GM13977 (cell line): ENCODE data around the gene KRT3.

Source experiments
- DNase-seq: peaks from one replicate; pipeline ENCODE4 v3.0.0; 2012; ENCODE audit warnings: low spot score
- in situ Hi-C: fragments of 300-500 bp; cut with MboI; formaldehyde crosslinking; loops from one replicate; pipeline ENCODE4 v1.12.0; 2022; ENCODE audit warnings: low sequenced_read_pairs, low pct_unique_long_range_greater_than_20kb, mixed read lengths, inconsistent platforms; ENCODE audit not compliant: unreplicated experiment
- TF ChIP-seq, protein P1 (sequence below): IDR thresholded peaks from 2 replicates; pipeline ENCODE4 v1.5.1; 2012; ENCODE audit warnings: mild to moderate bottlenecking, control low read depth; ENCODE audit not compliant: insufficient read depth; ENCODE audit errors: extremely low read depth, missing control alignments

The KRT3 gene

DNA sequence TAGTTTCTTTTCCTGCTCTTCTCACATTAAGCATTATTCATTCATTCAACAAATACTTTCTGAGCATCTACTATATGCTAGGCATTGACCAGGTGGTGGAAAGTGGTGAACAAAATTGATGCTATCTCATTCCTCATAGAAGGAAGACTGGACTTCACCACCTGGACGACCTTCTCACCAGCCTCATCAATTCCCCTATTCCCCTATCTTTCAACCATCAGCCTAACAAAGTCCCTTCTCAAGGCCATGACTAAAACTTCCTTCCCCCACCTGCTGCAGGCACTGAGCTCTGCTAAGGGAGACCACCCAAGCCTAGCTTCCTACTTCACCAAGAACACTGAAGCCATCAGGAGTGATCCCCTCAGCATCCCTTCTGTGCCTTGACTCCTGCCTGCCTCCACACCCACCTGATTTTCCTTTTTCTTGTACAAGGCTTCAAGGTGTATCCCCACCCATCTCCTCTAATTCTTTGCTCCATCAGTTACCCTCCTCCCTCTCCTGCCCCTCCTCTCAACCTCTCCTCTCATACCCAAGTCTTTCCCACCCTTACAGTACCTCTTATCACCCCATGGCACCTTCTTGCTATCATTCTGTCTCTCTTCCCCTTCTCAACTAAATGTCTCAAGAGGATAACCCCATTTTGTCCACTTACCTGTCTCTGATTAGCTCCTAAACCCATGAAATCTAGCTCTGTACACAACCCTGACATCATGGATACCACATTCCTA, 38.3 kb downstream of the KRT3 start:
- in situ Hi-C loops, result no loop called here
- DNase-seq, result no peak
- TF ChIP-seq, protein P1, sequence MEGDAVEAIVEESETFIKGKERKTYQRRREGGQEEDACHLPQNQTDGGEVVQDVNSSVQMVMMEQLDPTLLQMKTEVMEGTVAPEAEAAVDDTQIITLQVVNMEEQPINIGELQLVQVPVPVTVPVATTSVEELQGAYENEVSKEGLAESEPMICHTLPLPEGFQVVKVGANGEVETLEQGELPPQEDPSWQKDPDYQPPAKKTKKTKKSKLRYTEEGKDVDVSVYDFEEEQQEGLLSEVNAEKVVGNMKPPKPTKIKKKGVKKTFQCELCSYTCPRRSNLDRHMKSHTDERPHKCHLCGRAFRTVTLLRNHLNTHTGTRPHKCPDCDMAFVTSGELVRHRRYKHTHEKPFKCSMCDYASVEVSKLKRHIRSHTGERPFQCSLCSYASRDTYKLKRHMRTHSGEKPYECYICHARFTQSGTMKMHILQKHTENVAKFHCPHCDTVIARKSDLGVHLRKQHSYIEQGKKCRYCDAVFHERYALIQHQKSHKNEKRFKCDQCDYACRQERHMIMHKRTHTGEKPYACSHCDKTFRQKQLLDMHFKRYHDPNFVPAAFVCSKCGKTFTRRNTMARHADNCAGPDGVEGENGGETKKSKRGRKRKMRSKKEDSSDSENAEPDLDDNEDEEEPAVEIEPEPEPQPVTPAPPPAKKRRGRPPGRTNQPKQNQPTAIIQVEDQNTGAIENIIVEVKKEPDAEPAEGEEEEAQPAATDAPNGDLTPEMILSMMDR, result no peak

DNA sequence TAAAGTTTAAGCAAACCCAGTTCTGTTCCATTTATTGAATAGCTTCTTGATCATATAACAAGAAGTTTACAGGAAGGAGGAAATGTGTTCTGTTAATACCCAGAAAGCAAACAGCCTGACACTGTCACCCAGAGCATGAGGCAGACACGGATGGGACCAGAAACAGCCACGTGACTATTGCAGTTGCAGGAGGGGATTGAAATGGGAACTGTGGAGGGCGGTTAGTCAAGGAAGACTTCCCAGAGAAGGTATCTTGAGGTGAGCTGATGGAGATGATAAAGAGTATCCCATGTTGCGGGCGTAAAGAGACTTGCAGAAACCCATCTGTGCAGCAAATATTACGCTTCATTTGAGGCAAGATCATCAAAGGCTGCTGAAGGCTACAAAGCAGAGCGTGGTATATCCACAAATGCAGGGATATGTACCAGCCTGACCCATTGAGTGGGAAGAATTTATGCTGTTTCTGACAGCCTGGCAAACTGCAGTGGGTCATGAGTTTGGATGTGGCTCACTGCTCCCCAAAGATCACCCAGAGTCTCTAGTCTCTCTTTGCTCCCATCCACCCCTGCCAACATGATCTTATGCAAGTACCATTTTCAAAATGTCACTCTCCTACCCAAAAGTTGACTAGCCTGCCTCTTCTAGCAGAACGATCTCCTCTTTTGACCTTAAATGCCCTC, 39.5 kb downstream of the KRT3 start:
- in situ Hi-C loops, result no loop called here
- TF ChIP-seq, protein P1, result no peak

DNA sequence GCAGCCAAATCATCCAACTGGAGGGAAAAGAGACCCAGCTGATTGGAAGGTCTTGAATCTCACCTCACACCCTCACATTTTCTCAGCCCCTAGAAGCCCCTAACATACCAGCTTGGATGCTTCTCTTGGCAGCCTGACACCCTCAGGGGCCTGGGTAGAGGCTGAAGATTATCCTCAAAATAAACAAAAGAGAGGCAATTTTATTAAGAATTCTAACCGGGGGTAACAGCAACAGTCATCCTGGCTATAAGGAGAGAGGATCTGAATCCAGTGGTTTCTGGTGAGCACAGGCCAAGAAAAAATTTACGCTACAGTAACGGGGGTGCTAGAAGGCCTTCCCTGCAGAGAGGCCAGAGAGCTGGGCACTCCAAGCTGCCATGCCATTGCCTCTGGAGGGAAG, 40.4 kb downstream of the KRT3 start:
- no peak for DNase-seq
- in situ Hi-C loops, result no loop called here
- TF ChIP-seq, protein P1, result no peak

More for the DNA sequence above, 39.5 kb downstream of the KRT3 start:
- DNase-seq, result no peak

DNA sequence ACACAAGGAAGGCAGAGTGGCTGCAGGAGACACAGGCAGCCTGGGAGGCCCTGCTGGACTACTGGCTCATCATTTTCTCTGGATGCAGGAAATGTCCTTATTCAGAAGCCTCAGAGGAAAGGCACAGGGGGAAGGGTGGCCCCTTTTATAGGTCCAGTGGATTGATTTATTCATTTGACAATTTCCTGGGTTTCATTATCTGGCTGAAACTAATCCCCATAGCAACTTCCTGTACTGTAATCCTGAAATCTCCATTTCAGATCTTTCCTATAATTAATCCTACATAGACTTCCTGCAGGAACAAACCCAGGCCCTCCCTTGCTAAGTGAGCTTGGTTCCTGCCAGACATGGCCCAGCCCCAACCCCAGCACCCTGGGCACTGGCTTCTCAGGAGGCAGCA, 41.8 kb downstream of the KRT3 start:
- TF ChIP-seq, protein P1, result no peak
- in situ Hi-C loops, result no loop called here
- no peak for DNase-seq

DNA sequence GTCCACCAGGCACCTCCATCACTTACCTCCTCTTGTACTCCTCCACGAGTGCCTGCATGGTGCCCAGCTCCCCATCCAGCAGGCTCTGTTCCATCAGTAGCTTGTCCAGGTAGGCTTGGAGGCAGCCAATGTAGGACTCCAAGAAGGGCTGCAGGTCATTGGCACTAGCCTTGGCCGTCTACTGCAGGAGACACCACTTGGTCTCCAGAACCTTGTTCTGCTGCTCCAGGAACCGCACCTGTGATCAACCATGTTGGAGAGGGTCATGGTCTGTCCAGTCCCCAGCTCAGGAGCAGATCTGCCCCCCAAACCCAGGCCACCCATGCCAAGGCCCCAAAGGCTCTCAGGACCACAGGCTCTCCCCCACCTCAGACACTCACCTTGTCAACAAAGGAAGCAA, 42.6 kb downstream of the KRT3 start:
- no peak for DNase-seq
- in situ Hi-C loops, result no loop called here
- TF ChIP-seq, protein P1, result no peak

DNA sequence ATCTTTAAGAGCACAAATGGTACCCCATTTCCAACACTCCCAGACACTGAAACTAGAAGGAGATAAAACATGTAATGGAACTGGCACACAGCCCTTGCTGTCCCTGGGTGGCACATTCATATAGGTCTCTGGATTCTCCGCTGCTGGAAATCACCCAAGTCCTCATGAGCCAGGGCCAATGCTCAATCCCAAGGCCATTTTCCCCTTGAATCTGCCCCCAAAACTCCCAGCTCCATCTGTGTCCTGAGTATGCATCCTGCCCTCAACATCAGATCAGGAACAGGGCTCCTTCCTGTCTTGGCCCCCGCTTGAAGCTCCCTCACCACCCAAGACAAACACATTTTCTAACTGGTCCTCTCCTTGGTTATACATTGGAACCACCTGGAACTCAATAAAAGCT, 43.4 kb downstream of the KRT3 start:
- TF ChIP-seq, protein P1, result no peak
- in situ Hi-C loops, result no loop called here
- no peak for DNase-seq
